ENCODE data around the gene ADAM20.

DNA sequence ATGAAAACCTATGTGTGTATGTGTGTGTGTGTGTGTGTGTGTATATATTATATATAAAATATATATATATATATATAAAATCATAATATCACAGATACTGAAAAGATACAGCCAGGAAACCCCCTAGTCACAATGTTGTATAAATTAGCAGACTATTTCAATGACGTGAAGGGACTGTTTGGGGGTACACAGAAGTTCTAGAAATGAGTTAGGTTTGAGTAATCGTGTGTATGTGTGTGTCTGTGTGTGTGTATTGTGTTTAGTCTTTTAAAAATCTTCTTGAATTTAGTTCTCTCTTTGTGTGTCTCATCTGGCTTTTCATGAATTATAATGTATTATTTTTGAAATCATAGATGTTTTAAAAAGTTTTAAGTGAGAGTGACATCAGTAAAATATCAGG is 61.0 kb downstream of the ADAM20 start:
- TF ChIP-seq POLR2A (IDR thresholded peaks at IDR 0.05; ENCODE audit: low read depth, low read length) (no peak), POLR2AphosphoS5 (IDR thresholded peaks at IDR 0.05; ENCODE audit: low read depth, low read length) (no peak), SPI1 (IDR thresholded peaks at IDR 0.05; ENCODE audit: low read depth, low read length) (no peak)

Data from GM12891 (cell line).